Measurements from ENCODE around the gene STK25.
"Not testable (repeated sequence)": the region's sequence is repeated elsewhere in the genome, so short reads cannot be mapped to it uniquely, and the experiment has no call there.

The STK25 gene

DNA sequence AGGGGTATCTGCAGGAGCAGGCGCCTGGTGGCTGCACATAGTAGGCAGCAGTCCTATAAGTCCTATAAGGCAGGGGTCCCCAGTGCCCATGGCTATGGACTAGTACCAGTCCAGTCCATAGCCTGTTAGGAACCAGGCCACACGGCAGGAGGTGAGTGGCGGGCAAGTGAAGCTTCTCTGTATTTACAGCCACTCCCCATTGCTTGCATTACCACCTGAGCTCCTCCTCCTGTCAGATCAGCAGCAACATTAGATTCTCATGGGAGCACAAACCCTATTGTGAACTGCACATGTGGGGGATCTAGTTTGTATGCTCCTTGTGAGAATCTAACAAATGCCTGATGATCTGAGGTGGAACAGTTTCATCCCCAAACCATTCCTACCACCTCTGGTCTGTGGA is 33.1 kb downstream of the STK25 start:
- H3K27me3 Mint-ChIP-seq, result no peaks in the 10 kb centered on the region
- no peak overlapping the region for H3K27ac Mint-ChIP-seq
- H3K36me3 Mint-ChIP-seq, result peaks cover 47% of the 10 kb centered on the region
- no peak for ATAC-seq
- H3K4me1 Mint-ChIP-seq, result no peaks in the 10 kb centered on the region
- no peaks in the 10 kb centered on the region for H3K9me3 Mint-ChIP-seq
- H3K4me3 Mint-ChIP-seq, result no peak overlapping the region

GRCh38 chr2:241473399-241473798 is 35.0 kb downstream of the STK25 start:
- Mint-ChIP-seq H3K27ac (no peak overlapping the region), H3K27me3 (no peaks in the 10 kb centered on the region)
- ATAC-seq, result no peak

GRCh38 chr2:241469746-241470145 is 38.6 kb downstream of the STK25 start:
- H3K4me1 Mint-ChIP-seq, result no peaks in the 10 kb centered on the region
- H3K4me3 Mint-ChIP-seq, result no peak overlapping the region
- H3K9me3 Mint-ChIP-seq, result no peaks in the 10 kb centered on the region
- no peak for ATAC-seq
- H3K36me3 Mint-ChIP-seq, result peaks cover 42% of the 10 kb centered on the region
- H3K27me3 Mint-ChIP-seq, result no peaks in the 10 kb centered on the region
- no peak overlapping the region for H3K27ac Mint-ChIP-seq

More at GRCh38 chr2:241473399-241473798, 35.0 kb downstream of the STK25 start:
- no peak overlapping the region for H3K4me3 Mint-ChIP-seq
- no peaks in the 10 kb centered on the region for H3K9me3 Mint-ChIP-seq
- no peaks in the 10 kb centered on the region for H3K4me1 Mint-ChIP-seq
- peaks cover 45% of the 10 kb centered on the region for H3K36me3 Mint-ChIP-seq

GRCh38 chr2:241468476-241468781 is 40.0 kb downstream of the STK25 start:
- Mint-ChIP-seq H3K4me1 (no peaks in the 10 kb centered on the region), H3K27me3 (no peaks in the 10 kb centered on the region), H3K27ac (no peak overlapping the region), H3K4me3 (no peak overlapping the region), H3K9me3 (no peaks in the 10 kb centered on the region), H3K36me3 (peaks cover 44% of the 10 kb centered on the region)
- no peak for ATAC-seq

- Mint-ChIP-seq H3K27me3 (no peaks in the 10 kb centered on the region), H3K36me3 (peaks cover 44% of the 10 kb centered on the region), H3K4me1 (no peaks in the 10 kb centered on the region), H3K9me3 (no peaks in the 10 kb centered on the region), H3K4me3 (no peak overlapping the region), H3K27ac (no peak overlapping the region)
- no peak for ATAC-seq
Measured at GRCh38 chr2:241467777-241468475, 40.5 kb downstream of the STK25 start.

GRCh38 chr2:241466230-241466629 is 42.2 kb downstream of the STK25 start:
- H3K27me3 Mint-ChIP-seq, result no peaks in the 10 kb centered on the region
- no peak overlapping the region for H3K27ac Mint-ChIP-seq
- H3K4me1 Mint-ChIP-seq, result no peaks in the 10 kb centered on the region
- peaks cover 32% of the 10 kb centered on the region for H3K36me3 Mint-ChIP-seq
- no peak for ATAC-seq
- no peaks in the 10 kb centered on the region for H3K9me3 Mint-ChIP-seq
- no peak overlapping the region for H3K4me3 Mint-ChIP-seq

- Mint-ChIP-seq H3K9me3 (no peaks in the 10 kb centered on the region), H3K4me1 (no peaks in the 10 kb centered on the region), H3K36me3 (peaks cover 27% of the 10 kb centered on the region), H3K4me3 (no peak overlapping the region), H3K27ac (no peak overlapping the region), H3K27me3 (no peaks in the 10 kb centered on the region)
- ATAC-seq, result no peak
Measured at GRCh38 chr2:241465543-241465942, 42.8 kb downstream of the STK25 start.

DNA sequence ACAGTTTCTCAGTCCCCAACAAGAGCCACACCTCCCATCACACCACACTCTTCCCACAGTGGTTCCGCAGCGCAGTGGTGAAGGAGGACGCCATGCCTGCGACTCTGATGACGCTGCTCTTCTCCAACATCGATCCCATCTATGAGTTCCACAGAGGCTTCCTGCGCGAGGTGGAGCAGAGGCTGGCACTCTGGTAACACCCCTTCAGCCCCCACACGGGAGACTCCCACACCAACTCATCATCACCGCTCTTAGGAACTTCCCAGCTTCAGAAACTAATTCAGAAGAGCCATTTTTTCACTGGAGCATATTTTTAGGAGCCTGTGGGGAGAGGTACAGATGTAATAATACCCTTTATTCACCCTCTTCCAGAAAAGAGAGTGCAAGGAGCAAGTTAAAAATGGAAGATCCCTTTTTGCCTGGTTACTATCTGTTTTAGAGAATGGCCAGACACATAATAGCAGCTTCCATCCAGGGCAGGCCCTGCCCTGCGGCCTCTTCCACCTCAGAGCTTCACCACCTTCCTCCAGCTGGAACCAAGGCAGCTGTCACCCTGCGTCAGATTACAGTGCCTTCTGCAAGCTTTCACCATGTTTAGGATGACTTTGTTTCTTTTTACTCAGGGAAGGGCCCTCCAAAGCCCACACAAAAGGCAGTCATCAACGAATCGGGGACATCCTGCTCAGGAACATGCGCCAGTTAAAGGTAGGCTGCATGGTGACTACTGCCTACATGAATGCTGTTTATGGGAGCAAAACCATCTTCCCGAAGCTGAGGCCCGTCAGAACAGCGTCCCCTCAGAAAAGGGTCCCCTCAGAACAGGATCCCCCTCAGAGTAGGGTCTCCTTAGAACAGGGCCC is 44.9 kb downstream of the STK25 start:
- Mint-ChIP-seq H3K27ac (no peak overlapping the region), H3K9me3 (no peaks in the 10 kb centered on the region), H3K4me1 (no peaks in the 10 kb centered on the region), H3K36me3 (peaks cover 11% of the 10 kb centered on the region), H3K4me3 (no peak overlapping the region), H3K27me3 (no peaks in the 10 kb centered on the region)
- ATAC-seq, result no peak

GRCh38 chr2:241461693-241462677 is 46.4 kb downstream of the STK25 start:
- H3K4me1 Mint-ChIP-seq, result no peaks in the 10 kb centered on the region
- peaks cover 7% of the 10 kb centered on the region for H3K36me3 Mint-ChIP-seq
- H3K27ac Mint-ChIP-seq, result no peak overlapping the region
- ATAC-seq, result no peak
- no peaks in the 10 kb centered on the region for H3K9me3 Mint-ChIP-seq
- H3K27me3 Mint-ChIP-seq, result no peaks in the 10 kb centered on the region
- H3K4me3 Mint-ChIP-seq, result no peak overlapping the region

DNA sequence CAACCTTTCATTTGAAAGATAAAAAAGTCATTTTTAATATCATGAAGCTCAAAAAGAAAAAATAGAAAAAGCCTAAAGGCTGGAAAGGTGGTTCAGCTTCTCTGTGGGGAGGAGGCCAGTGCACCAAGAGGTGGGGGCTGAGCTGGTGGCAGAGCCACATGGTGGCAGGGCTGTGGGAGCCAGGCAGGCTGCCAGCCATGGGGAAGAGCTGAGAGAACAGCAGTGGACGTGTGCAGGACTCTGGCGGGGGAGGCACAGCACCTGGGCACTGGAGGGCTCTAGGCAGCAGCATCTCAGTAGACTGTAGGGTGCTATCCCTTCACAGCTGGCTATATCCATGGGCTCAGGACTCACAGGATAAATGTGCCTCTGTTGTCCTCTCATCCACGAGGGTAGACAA is 47.8 kb downstream of the STK25 start:
- no peak for ATAC-seq
- Mint-ChIP-seq H3K9me3 (no peaks in the 10 kb centered on the region), H3K36me3 (peaks cover 7% of the 10 kb centered on the region), H3K4me3 (no peak overlapping the region), H3K4me1 (no peaks in the 10 kb centered on the region), H3K27me3 (no peaks in the 10 kb centered on the region), H3K27ac (no peak overlapping the region)

GRCh38 chr2:241459520-241459919 is 48.9 kb downstream of the STK25 start:
- Mint-ChIP-seq H3K27me3 (no peaks in the 10 kb centered on the region), H3K9me3 (no peaks in the 10 kb centered on the region), H3K27ac (no peak overlapping the region), H3K4me1 (no peaks in the 10 kb centered on the region), H3K4me3 (no peak overlapping the region), H3K36me3 (no peaks in the 10 kb centered on the region)
- ATAC-seq, result no peak

GRCh38 chr2:241458687-241459086 is 49.7 kb downstream of the STK25 start:
- no peak for ATAC-seq
- Mint-ChIP-seq H3K27me3 (no peaks in the 10 kb centered on the region), H3K9me3 (no peaks in the 10 kb centered on the region), H3K36me3 (no peaks in the 10 kb centered on the region), H3K4me3 (no peak overlapping the region), H3K27ac (no peak overlapping the region), H3K4me1 (no peaks in the 10 kb centered on the region)

- H3K4me3 Mint-ChIP-seq, result no peak overlapping the region
- no peaks in the 10 kb centered on the region for H3K36me3 Mint-ChIP-seq
- H3K9me3 Mint-ChIP-seq, result no peaks in the 10 kb centered on the region
- no peak for ATAC-seq
- H3K27me3 Mint-ChIP-seq, result no peaks in the 10 kb centered on the region
- no peak overlapping the region for H3K27ac Mint-ChIP-seq
- H3K4me1 Mint-ChIP-seq, result no peaks in the 10 kb centered on the region
Measured at GRCh38 chr2:241456546-241456945, 51.8 kb downstream of the STK25 start.

DNA sequence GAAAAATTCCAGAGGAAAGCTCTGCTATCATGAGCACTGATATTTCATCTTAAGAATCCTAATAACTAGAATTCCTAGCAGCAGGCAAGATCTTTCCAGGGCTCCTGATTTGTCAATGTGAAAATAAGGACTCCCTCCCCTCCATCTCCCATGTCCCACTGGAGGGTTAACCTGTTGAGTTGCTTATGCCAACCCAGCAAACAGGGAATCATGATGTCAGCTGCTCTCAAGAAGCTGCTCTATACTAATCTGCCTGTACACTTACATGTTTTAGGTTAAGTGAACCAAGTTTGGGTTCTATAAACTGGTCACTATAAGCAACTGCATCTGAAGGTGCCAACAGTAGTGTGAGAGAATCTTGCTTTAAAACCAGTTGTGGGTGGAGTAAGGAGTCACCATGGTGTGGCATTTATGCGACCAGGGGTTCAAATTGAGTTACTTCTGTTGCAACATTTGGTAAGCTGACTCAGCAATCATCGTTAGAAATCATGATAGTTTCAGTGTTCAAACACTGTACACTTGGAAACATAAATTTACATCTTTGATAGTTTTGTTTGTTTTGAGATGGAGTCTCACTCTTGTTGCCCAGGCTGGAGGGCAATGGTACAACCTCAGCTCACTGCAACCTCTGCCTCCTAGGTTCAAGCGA is 53.4 kb downstream of the STK25 start:
- H3K4me3 Mint-ChIP-seq, result no peak overlapping the region
- no peak for ATAC-seq
- no peaks in the 10 kb centered on the region for H3K9me3 Mint-ChIP-seq
- H3K27ac Mint-ChIP-seq, result no peak overlapping the region
- no peaks in the 10 kb centered on the region for H3K27me3 Mint-ChIP-seq
- H3K36me3 Mint-ChIP-seq, result no peaks in the 10 kb centered on the region
- H3K4me1 Mint-ChIP-seq, result no peaks in the 10 kb centered on the region

- not testable (repeated sequence) for ATAC-seq
Measured at GRCh38 chr2:241453919-241454318, 54.5 kb downstream of the STK25 start.

More at GRCh38 chr2:241453919-241454318, 54.5 kb downstream of the STK25 start:
- H3K9me3 Mint-ChIP-seq, H3K4me1 Mint-ChIP-seq, H3K27me3 Mint-ChIP-seq, H3K27ac Mint-ChIP-seq, H3K36me3 Mint-ChIP-seq, H3K4me3 Mint-ChIP-seq: not testable (repeated sequence)

Measured in stimulated activated memory B cell treated with anti-CD40 and anti-IgM and Interleukin-4, amounts not matched to agents 10 μg/mL and 1 μg/mL and 100 μg/mL, for 72 hours (primary cell).